Activated CD8-positive, alpha-beta memory T cell treated with anti-CD3 and anti-CD28 coated beads for 48 hours (primary cell): Measurements from ENCODE around the gene OR6B2.

Experiments
- DNase-seq, 3 experiments: peaks; one replicate each; pipeline ENCODE4 v3.0.0-alpha.2; 2020; ENCODE audit warnings: low read depth in 2 of 3, low spot score in 2 of 3

Gene OR6B2

DNA sequence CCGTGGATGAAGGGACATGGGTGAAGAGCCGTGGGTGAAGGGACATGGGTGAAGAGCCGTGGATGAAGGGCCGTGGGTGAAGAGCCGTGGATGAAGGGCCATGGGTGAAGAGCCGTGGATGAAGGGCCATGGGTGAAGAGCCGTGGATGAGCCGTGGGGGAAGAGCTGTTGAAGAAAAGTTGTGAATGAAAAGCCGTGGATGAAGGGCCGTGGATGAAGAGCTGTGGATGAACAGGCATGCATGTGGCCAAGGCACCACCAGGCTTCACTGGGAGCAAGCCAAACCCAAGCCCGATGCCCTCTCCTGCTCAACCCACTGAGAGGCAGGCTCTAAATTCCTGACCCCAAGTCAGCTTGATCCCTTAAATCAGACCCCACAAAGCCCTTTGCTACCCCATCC is 12.5 kb upstream of the OR6B2 start:
- DNase-seq = no peak

DNA sequence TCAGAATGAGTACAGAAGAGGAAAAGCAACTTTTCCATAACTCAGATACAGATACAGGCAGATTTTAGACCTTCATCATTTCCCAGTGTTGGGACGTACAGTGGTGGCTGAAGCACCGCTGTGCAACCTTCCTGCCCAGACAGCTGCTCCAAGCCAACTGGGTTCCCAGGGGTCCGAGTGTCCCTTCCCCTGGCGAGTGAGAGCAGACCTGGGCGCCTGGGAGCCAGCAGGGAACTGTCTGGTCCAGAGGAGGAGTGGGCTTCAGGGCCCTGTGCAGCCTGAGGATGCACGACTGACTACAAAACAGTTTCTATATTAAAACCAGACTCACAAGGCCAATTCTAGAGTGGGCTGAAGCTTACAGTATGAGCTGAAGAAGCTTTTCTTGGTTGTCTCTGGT is 11.1 kb upstream of the OR6B2 start:
- DNase-seq = no peak

DNA sequence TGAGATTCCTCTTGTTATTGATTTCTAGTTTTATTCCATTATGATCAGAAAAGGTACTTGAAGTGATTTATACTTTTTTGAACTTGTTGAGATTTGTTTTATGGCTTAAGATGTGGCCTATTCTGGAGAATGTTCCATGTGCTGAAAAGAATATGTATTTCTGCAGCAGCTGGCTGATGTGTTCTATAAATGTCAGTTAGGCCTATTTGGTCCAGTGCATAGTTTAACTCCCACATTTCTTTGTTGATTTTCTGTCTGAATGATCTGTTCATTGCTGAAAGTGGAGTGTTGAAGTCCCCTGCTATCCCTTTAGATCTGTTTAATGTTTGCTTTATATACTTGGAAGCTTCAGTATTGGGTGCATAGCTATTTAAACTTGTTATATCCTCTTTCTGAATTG is 7.1 kb upstream of the OR6B2 start:
- no peak for DNase-seq

DNA sequence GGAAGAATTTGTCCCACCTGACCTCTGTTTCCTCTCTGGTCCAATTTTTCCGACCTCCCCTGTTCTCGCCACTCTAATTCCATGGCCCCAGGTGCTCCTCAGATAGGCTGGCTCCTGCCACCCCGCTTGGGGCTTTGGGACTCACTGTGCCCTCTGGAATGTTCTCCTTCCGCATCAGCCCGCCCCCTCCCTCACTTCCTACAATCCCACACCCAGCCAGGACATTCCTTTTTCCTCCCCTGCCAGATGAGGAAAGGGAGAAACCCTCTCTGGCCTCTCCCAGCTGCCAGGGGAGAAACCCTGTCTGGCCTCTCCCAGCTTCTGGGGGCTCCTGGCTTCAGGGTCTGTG is 3.1 kb upstream of the OR6B2 start:
- no peak for DNase-seq

DNA sequence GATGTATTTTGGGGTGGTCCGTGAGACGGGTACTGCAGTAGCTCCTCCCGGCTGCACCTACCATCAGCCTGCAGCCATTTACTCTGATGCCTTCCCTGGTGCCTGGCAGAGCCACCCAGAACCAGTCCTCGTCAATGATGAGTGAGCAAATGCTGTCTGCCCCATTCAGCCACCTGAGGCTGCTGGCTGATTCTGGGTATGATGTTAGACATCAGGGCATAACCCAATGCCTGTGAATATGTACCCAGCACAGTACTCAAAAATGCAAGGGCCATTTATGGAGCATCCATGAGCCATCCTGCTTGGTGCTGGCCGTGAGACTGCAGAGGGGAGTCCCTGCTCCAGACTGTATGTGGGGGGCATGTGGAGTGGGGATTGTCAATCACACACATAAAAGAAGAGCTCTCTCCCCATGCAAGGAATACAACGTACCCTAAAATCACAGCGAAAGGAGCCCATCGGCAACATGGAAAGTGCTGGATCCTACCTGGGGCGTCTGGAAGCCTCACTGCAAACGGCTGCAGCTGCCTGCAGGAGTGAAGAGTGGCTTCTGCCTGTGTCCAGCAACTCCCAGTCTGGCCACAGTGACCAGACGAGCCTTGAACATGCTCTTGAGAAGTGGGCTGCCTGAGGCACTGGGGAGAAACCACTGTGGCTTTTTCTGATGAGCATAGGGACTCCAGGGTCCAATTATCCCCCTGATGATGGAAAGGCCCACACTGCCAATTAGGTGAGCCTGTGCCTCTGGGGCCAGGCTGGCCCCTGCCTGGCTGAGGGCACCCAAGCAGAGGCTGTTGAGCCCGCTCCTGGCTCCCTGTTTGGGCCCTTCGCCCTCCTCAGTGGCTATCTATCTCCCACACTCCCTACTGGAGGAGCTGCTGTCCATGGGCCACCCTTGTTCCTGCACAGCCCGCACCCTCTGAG is 2.4 kb upstream of the OR6B2 start:
- no peak for DNase-seq

DNA sequence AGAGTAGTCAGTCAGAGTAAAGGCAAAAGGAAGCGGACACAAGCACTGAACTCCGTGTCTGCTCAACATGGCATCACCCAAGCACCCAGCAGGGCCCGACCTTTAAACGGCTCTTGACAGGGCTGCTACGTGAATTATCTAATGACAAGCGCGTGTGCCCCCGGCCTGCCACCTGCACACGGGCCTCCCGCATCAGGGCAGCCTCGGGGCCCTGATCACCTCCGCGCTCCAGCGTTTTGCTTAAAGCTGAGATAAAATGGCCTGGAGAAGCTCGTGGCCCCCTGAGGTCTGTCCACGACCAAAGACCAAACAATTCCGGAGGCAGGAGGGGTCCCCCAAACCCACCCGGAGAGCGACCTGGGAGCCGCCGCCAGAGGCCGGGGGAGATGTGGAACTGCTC is 5.5 kb downstream of the OR6B2 start:
- no peak for DNase-seq

DNA sequence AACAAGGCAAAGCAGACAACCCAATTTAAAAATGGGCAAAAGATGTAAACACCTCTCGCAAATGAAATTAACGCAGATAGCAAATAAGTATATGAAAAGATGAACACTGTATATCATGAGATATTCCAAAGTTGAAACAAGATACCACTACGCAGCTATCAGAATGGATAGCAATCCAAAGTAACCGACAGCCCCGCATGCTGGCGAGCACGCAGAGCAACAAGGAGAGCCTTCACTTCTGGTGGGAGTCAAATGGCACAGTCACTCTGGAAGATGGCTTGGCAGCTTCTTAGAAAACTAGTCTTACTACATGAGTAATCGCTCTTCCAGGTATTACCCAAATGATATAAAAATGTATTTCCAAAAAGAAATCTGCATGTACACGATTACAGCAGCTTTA is 6.4 kb downstream of the OR6B2 start:
- DNase-seq = no peak

DNA sequence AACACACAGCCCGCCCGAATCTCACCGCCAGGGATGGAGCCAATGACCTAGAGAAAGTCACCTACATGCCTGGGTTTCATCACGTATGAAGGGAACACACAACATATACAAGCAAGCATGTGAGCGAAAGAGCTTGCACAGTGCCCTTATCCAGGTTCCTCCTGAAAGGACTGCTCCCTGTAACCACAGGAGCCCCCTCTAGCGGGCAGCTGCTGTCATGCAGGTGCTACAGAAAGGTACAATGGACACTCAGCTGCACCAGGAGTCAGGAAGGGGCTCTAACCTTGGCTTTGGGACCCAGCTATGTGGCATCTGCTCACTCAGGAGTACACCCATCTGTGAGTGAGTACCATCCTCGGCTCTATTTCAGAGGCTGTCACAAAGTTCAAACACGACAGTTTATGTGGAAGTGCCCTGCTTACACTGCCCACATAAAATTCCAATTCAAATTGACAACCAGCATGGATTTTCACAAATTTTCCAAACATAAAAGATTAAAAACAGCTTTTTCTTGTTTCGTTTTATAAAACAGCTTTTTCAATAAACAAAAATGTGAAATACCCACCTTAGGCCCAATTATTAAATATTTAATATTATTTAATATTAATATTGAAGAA is 8.6 kb downstream of the OR6B2 start:
- DNase-seq = peak in 2 of 3 experiments; percentile 22 to 35

- no peak for DNase-seq
Measured at GRCh38 chr2:240018071-240018750, 12.0 kb downstream of the OR6B2 start.

GRCh38 chr2:240014327-240014726 is 15.9 kb downstream of the OR6B2 start:
- DNase-seq = no peak

- no peak for DNase-seq
Measured at GRCh38 chr2:240013343-240013742, 16.9 kb downstream of the OR6B2 start.

GRCh38 chr2:240002983-240003382 is 27.2 kb downstream of the OR6B2 start:
- no peak for DNase-seq

DNA sequence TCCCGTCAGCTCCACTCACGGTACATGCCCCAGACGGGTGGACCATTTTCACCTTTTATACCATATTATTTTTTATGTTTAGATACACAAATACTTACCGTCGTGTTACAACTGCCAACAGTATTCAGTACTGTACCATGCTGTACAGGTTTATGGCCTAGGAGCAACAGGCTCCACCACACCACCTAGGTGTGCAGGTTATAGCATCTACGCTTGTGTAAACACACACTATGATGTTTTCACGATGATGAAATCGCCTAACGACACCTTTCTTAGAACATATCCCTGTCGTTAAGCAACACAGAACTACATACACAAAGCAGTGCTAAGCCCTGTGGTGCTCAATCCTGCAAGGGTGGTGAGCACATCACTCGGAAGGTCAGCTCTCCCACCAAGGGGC is 29.6 kb downstream of the OR6B2 start:
- no peak for DNase-seq

DNA sequence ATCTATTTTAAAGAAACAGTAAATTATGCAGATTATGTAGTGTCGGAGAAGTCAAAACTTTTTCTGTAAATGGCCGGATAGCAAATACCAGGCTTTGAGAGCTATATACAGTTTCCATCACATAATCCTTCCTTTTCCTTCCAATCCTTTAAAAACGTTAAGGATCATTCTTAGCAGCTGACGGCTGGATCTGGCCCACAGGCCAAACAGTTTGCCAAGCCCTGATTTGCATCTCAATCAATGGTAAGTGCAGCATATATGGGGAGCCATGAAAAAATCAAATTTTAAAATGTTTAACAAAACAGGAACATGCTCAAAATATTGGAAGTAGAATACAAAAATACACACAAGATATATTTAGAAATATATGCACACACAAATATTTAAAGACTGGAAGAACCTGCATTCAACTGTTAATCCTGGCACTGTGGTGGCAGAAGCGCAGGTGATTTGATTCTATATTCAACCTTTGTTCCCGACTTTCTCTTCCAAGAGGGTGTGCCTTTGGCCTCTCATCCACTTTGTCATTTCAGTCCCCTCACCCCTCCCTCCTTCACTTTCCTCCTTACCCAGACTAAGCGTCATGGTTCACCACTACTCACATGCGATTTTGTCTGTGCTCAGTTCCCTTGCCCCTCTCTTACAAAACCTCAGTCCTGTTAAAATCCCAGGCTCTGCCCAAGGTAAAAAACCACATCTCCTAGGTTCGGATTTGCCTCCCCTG is 32.4 kb downstream of the OR6B2 start:
- no peak for DNase-seq

DNA sequence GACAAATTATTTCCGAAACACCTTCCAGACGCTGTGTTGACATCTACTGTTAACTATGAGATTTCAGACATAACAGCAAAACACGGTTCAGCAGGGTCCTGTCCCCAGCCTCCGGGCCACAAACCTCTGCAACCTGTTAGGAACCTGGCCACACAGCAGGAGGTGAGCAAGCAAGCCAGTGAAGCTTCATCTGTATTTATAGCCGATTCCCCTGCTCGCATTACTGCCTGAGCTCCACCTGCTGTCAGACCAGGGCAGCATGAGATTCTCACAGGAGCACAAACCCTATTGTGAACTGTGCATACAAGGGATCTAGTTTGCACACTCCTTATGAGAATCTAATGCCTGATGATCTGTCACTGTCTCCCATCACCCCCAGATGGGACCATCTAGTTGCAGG is 36.1 kb downstream of the OR6B2 start:
- no peak for DNase-seq

GRCh38 chr2:239993291-239993690 is 36.9 kb downstream of the OR6B2 start:
- no peak for DNase-seq

DNA sequence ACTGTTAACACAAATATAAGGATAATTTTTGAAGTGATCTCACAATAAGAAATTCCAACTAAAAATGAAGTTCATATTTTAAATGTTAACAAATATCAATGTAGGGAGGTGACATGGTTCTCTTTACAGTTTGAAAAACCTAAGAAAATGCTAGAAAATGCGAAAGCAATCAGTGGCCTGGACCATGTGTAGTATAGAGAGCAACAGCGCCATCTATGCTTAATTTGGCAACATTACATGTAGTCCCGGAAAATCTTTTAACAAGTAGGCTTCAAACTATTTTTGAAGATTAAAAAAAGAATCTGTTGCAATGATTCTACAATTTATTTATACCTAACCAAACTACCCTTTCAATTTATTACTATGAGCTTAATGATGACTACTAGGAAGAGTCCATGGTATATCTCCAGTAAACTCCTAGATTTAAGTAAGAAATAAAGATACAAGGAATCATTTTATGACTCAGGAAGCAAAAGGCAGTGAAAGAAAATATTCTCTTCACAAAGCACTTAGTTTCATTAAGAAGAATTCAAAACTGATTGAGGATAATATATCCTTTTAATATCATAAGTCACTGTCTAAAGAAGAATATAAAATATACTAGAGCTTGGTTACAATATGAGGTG is 38.4 kb downstream of the OR6B2 start:
- DNase-seq = no peak

- DNase-seq = no peak
Measured at GRCh38 chr2:239990966-239991365, 39.3 kb downstream of the OR6B2 start.

- no peak for DNase-seq
Measured at GRCh38 chr2:239985356-239985755, 44.9 kb downstream of the OR6B2 start.

DNA sequence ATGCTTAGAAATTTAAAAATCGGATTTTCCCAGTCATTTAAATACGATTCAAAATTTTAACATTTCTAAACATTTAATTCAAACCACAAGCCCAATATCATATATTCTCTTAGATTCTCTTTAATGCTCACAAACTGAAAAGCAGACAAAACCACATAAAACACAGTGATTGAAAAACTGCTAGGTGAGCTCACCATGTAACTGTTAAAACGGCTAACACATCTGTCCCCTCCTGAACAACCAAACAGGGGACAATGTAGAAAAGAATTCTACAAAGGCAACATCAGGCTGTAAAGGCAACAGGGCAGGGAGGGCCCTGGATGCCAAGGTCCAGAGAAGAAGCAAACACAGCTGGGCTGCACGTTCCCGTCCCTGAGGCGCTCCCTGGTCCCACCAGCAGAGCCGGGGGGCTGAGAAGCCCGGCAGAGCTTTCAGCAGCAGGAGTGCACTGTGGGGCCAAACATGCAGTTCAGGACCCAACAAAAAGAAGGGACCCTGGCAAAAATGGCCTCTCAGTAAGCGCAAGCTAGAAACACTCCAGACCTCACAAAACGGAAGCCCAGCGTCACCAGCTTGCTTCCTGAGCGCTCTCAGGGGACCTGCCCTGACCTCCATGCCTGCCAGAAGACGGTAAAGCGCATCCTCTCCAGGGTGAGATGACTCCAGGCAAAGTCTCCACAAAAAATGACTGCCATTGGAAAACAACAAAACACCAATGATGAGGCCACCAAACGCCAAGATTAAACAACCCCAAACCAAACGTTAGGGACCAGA is 45.6 kb downstream of the OR6B2 start:
- DNase-seq = no peak
